Globus pallidus (tissue), 1 donor: ENCODE data around the gene NOTCH1.
"Not testable (repeated sequence)": the region's sequence is repeated elsewhere in the genome, so short reads cannot be mapped to it uniquely, and the experiment has no call there.

Source experiments
- DNase-seq: peaks from one replicate; pipeline ENCODE4 v3.0.0-alpha.2; 2015; ENCODE audit warnings: low spot score

The NOTCH1 gene

GRCh38 chr9:136545965-136546696 is at the start of gene NOTCH1:
Gene NOTCH1, minus strand, starts transcription at chr9:136546048. Its CDS starts 262 bp downstream, at chr9:136545786.
- peak; percentile 92 for DNase-seq

GRCh38 chr9:136594492-136594891 is 48.6 kb upstream of the NOTCH1 start:
- DNase-seq: no peak

- no peak for DNase-seq
These were observed 47.7 kb upstream of the NOTCH1 start for GRCh38 chr9:136593581-136593980.

- DNase-seq: no peak
These were observed 46.8 kb upstream of the NOTCH1 start for GRCh38 chr9:136592666-136593065.

GRCh38 chr9:136590821-136591752 is 45.2 kb upstream of the NOTCH1 start:
- DNase-seq: peak; percentile 68

GRCh38 chr9:136589766-136590763 is 44.2 kb upstream of the NOTCH1 start:
- DNase-seq: no peak

GRCh38 chr9:136588663-136589464 is 43.0 kb upstream of the NOTCH1 start:
- DNase-seq: no peak

GRCh38 chr9:136587944-136588662 is 42.3 kb upstream of the NOTCH1 start:
- no peak for DNase-seq

- peak; percentile 61 for DNase-seq
These were observed 41.5 kb upstream of the NOTCH1 start for GRCh38 chr9:136587145-136587943.

- DNase-seq: no peak
These were observed 40.6 kb upstream of the NOTCH1 start for GRCh38 chr9:136586391-136586953.

- DNase-seq: no peak
These were observed 39.8 kb upstream of the NOTCH1 start for GRCh38 chr9:136585531-136586120.

GRCh38 chr9:136584934-136585333 is 39.1 kb upstream of the NOTCH1 start:
- DNase-seq: no peak

- no peak for DNase-seq
These were observed 38.6 kb upstream of the NOTCH1 start for GRCh38 chr9:136584401-136584932.

GRCh38 chr9:136582977-136583735 is 37.3 kb upstream of the NOTCH1 start:
- peak; percentile 95 for DNase-seq

- DNase-seq: no peak
These were observed 36.0 kb upstream of the NOTCH1 start for GRCh38 chr9:136581614-136582447.

- DNase-seq: not testable (repeated sequence)
These were observed 33.9 kb upstream of the NOTCH1 start for GRCh38 chr9:136579650-136580219.
